H9 (cell line): ENCODE measurements around the gene PSMD1. TPM values are rescaled to one million over a fixed set of nuclear protein-coding genes. Genes with fewer than 3 reads are reported as not detected.

Source experiments
- DNase-seq: peaks from one replicate; pipeline ENCODE4 v3.0.0-alpha.2; 2017
- H2AFZ ChIP-seq: one replicate; pipeline ENCODE4 v1.6.1; 2013; ENCODE audit warnings: mild to moderate bottlenecking, low read length, control low read depth, moderate library complexity
- H2AK5ac ChIP-seq: 2 replicates; pipeline ENCODE4 v1.6.1; 2013; ENCODE audit warnings: low read length, control low read depth, mixed read lengths; ENCODE audit not compliant: insufficient read length
- H2BK120ac ChIP-seq: one replicate; pipeline ENCODE4 v1.6.1; 2013; ENCODE audit warnings: low read depth, mild to moderate bottlenecking, low read length, control low read depth, inconsistent platforms; ENCODE audit not compliant: poor library complexity, severe bottlenecking
- H2BK12ac ChIP-seq: 2 replicates; pipeline ENCODE4 v1.6.1; 2013; ENCODE audit warnings: low read length, control low read depth, mixed read lengths, low read depth; ENCODE audit not compliant: insufficient read length
- H2BK15ac ChIP-seq: 2 replicates; pipeline ENCODE4 v1.6.1; 2013; ENCODE audit warnings: low read depth, low read length, control low read depth
- H2BK20ac ChIP-seq: one replicate; pipeline ENCODE4 v1.6.1; 2013; ENCODE audit warnings: low read depth, mild to moderate bottlenecking, low read length, control low read depth, inconsistent platforms; ENCODE audit not compliant: poor library complexity, severe bottlenecking
- H2BK5ac ChIP-seq: 2 replicates; pipeline ENCODE4 v1.6.1; 2013; ENCODE audit warnings: low read length, control low read depth, mixed read lengths; ENCODE audit not compliant: insufficient read length
- H3K14ac ChIP-seq: 2 replicates; pipeline ENCODE4 v1.6.1; 2013; ENCODE audit warnings: low read length, control low read depth; ENCODE audit not compliant: insufficient read depth
- H3K18ac ChIP-seq: 2 replicates; pipeline ENCODE4 v1.6.1; 2013; ENCODE audit warnings: low read depth, mild to moderate bottlenecking, mixed read lengths, low read length, control low read depth; ENCODE audit not compliant: insufficient read length
- H3K23ac ChIP-seq: 2 replicates; pipeline ENCODE4 v1.6.1; 2013; ENCODE audit warnings: low read length, control low read depth, mixed read lengths, low read depth; ENCODE audit not compliant: insufficient read length
- H3K23me2 ChIP-seq: 2 replicates; pipeline ENCODE4 v1.6.1; 2013; ENCODE audit warnings: low read depth, mild to moderate bottlenecking, mixed read lengths, low read length, control low read depth; ENCODE audit not compliant: insufficient read length, poor library complexity, severe bottlenecking
- H3K27ac ChIP-seq: 2 replicates; pipeline ENCODE4 v1.5.1; 2013; ENCODE audit warnings: low read length, control low read depth, mixed read lengths, low read depth; ENCODE audit not compliant: insufficient read length
- H3K27me3 ChIP-seq: 2 replicates; pipeline ENCODE4 v1.6.1; 2013; ENCODE audit warnings: low read length, control low read depth, inconsistent platforms; ENCODE audit not compliant: insufficient read depth
- H3K4ac ChIP-seq: 2 replicates; pipeline ENCODE4 v1.6.1; 2013; ENCODE audit warnings: low read depth, mild to moderate bottlenecking, control low read depth, inconsistent platforms, low read length, moderate library complexity
- H3K4me1 ChIP-seq: 2 replicates; pipeline ENCODE4 v1.6.1; 2013; ENCODE audit warnings: low read length, control low read depth, inconsistent platforms; ENCODE audit not compliant: insufficient read depth
- H3K4me2 ChIP-seq: 2 replicates; pipeline ENCODE4 v1.6.1; 2013; ENCODE audit warnings: low read length, control low read depth, mixed read lengths; ENCODE audit not compliant: insufficient read length, insufficient read depth
- H3K56ac ChIP-seq: 2 replicates; pipeline ENCODE4 v1.6.1; 2013; ENCODE audit warnings: low read depth, mild to moderate bottlenecking, mixed read lengths, low read length, control low read depth; ENCODE audit not compliant: insufficient read length
- H3K79me1 ChIP-seq: 2 replicates; pipeline ENCODE4 v1.6.1; 2013; ENCODE audit warnings: low read depth, mild to moderate bottlenecking, moderate library complexity, low read length, control low read depth, inconsistent platforms; ENCODE audit not compliant: insufficient read depth, poor library complexity, severe bottlenecking
- H3K79me2 ChIP-seq: 2 replicates; pipeline ENCODE4 v1.6.1; 2013; ENCODE audit warnings: low read length, control low read depth, inconsistent platforms; ENCODE audit not compliant: insufficient read depth
- H3K9ac ChIP-seq: 2 replicates; pipeline ENCODE4 v1.6.1; 2013; ENCODE audit warnings: low read length, control low read depth, mixed read lengths; ENCODE audit not compliant: insufficient read length; ENCODE audit errors: extremely low read depth
- H3K9me3 ChIP-seq: one replicate; pipeline ENCODE4 v1.6.1; 2013; ENCODE audit warnings: low read depth, low read length, inconsistent platforms; ENCODE audit not compliant: control insufficient read depth
- H3T11ph ChIP-seq: one replicate; pipeline ENCODE4 v1.6.1; 2013; ENCODE audit warnings: mild to moderate bottlenecking, low read length, control low read depth, inconsistent platforms
- H4K20me1 ChIP-seq: one replicate; pipeline ENCODE4 v1.6.1; 2013; ENCODE audit not compliant: control insufficient read depth, insufficient read length, insufficient read depth
- H4K5ac ChIP-seq: 2 replicates; pipeline ENCODE4 v1.6.1; 2013; ENCODE audit warnings: low read depth, mild to moderate bottlenecking, mixed read lengths, low read length, control low read depth; ENCODE audit not compliant: insufficient read length
- H4K8ac ChIP-seq: replicated peaks from 2 replicates; pipeline ENCODE4 v1.6.1; 2013; ENCODE audit warnings: low read length, control low read depth, mixed read lengths, low read depth; ENCODE audit not compliant: insufficient read length
- H4K91ac ChIP-seq: 2 replicates; pipeline ENCODE4 v1.6.1; 2013; ENCODE audit warnings: low read depth, mild to moderate bottlenecking, moderate library complexity, mixed read lengths, low read length, control low read depth; ENCODE audit not compliant: insufficient read length
- H3K27ac Mint-ChIP-seq, 3 experiments: 2 replicates in 2 of 3; 3 replicates in 1 of 3; pipeline ENCODE4 v1.8.0; 2020 to 2021; ENCODE audit warnings: mixed read lengths in 3 of 3, mild to moderate bottlenecking in 1 of 3, moderate library complexity in 1 of 3
- H3K27me3 Mint-ChIP-seq: 2 replicates; pipeline ENCODE4 v1.8.0; 2021; ENCODE audit warnings: low read depth, mild to moderate bottlenecking, moderate library complexity, mixed read lengths
- H3K36me3 Mint-ChIP-seq, 3 experiments: 2 replicates in 2 of 3; 3 replicates in 1 of 3; pipeline ENCODE4 v1.8.0; 2020 to 2021; ENCODE audit warnings: low read depth in 3 of 3, mixed read lengths in 3 of 3; ENCODE audit not compliant: insufficient read depth in 1 of 3
- H3K4me1 Mint-ChIP-seq, 2 experiments: 2 replicates each; pipeline ENCODE4 v1.8.0; 2020; ENCODE audit warnings: mixed read lengths in 2 of 2
- H3K4me3 Mint-ChIP-seq, 2 experiments: 2 replicates in 1 of 2; 3 replicates in 1 of 2; pipeline ENCODE4 v1.8.0; 2020 to 2021; ENCODE audit warnings: mild to moderate bottlenecking in 2 of 2, mixed read lengths in 2 of 2, moderate library complexity in 1 of 2
- H3K9me3 Mint-ChIP-seq, 2 experiments: 2 replicates in 1 of 2; 3 replicates in 1 of 2; pipeline ENCODE4 v1.8.0; 2020; ENCODE audit warnings: mild to moderate bottlenecking in 2 of 2, mixed read lengths in 2 of 2, moderate library complexity in 1 of 2
- WGBS: extraction: QIAGEN DNeasy Blood & Tissue Kit; methylation state at CpG from one replicate; pipeline ENCODE4 v1.1.7; 2013; ENCODE audit warnings: missing lambda C conversion rate, low lambda C conversion rate, mixed read lengths; ENCODE audit not compliant: insufficient read length; ENCODE audit errors: extremely low coverage; 5-methylcytosine and 5-hydroxymethylcytosine counted together
- total RNA-seq: library from RNA; stranded (reverse); gene quantifications from 2 replicates; pipeline ENCODE4 v1.2.1, GENCODE V29; 2021
- TF ChIP-seq, protein P1 (sequence below): fragments of 200-600 bp; sonication (generic); conservative IDR thresholded peaks from 3 replicates; pipeline ENCODE4 v1.8.0; 2021; ENCODE audit warnings: antibody characterized with exemption, mild to moderate bottlenecking

The PSMD1 gene
- total RNA-seq, 1 experiment from 2014 or later = 166 TPM

DNA sequence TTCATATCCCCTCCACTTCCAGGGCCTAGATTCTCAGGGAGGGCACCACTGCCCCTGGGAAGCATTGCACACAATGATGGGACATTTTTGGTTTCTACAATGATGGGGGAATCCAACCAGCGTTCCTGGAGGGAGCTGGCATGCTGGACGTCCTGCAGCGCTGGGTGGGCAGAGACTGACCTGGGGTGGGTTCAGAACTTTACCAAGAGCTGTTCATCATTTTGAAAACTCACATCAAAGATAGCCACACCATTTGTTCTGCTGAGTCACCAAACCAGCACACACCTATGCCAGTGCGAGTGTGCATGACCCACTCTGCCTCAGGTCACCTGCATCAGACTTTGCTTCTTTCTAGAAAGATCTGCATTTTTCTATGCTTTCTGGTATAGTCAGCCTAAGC lies 127.7 kb downstream of the PSMD1 start:
- no peak overlapping the region for H2BK5ac ChIP-seq
- H3K4me1 ChIP-seq = peaks cover 4% of the 10 kb centered on the region; the same call in 1 of the 2 replicates
- H2BK15ac ChIP-seq = no peak overlapping the region
- H2BK12ac ChIP-seq = no peak overlapping the region
- H2AFZ ChIP-seq = no peak overlapping the region
- no peak overlapping the region for H3K23ac ChIP-seq
- H4K5ac ChIP-seq = no peak overlapping the region
- Mint-ChIP-seq H3K36me3 (no peaks in the 10 kb centered on the region; a peak in 1 of 7 replicates), H3K27ac (no peak overlapping the region; a peak in 2 of 7 replicates), H3K9me3 (no peaks in the 10 kb centered on the region), H3K27me3 (no peaks in the 10 kb centered on the region; the same call in none of the 2 replicates), H3K4me1 (peaks cover 24 to 32% of the 10 kb centered on the region in 2 experiments), H3K4me3 (no peak overlapping the region)
- TF ChIP-seq, protein P1, sequence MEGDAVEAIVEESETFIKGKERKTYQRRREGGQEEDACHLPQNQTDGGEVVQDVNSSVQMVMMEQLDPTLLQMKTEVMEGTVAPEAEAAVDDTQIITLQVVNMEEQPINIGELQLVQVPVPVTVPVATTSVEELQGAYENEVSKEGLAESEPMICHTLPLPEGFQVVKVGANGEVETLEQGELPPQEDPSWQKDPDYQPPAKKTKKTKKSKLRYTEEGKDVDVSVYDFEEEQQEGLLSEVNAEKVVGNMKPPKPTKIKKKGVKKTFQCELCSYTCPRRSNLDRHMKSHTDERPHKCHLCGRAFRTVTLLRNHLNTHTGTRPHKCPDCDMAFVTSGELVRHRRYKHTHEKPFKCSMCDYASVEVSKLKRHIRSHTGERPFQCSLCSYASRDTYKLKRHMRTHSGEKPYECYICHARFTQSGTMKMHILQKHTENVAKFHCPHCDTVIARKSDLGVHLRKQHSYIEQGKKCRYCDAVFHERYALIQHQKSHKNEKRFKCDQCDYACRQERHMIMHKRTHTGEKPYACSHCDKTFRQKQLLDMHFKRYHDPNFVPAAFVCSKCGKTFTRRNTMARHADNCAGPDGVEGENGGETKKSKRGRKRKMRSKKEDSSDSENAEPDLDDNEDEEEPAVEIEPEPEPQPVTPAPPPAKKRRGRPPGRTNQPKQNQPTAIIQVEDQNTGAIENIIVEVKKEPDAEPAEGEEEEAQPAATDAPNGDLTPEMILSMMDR = no peak
- no peak for DNase-seq
- H2AK5ac ChIP-seq = no peak overlapping the region
- H3K14ac ChIP-seq = no peak overlapping the region
- H3K4ac ChIP-seq = no peak overlapping the region
- H4K91ac ChIP-seq = no peak overlapping the region
- H3K27ac ChIP-seq = no peak overlapping the region
- no peak overlapping the region for H2BK20ac ChIP-seq
- H4K20me1 ChIP-seq = no peaks in the 10 kb centered on the region
- H3K9ac ChIP-seq = no peak overlapping the region
- H2BK120ac ChIP-seq = no peak overlapping the region
- no peak overlapping the region for H4K8ac ChIP-seq
- no peak overlapping the region for H3T11ph ChIP-seq
- no CpG with 5 or more reads among the region's 4 CpGs for WGBS
- H3K9me3 ChIP-seq = no peaks in the 10 kb centered on the region
- no peak overlapping the region for H3K56ac ChIP-seq
- no peaks in the 10 kb centered on the region for H3K79me2 ChIP-seq
- H3K79me1 ChIP-seq = no peaks in the 10 kb centered on the region
- no peaks in the 10 kb centered on the region for H3K23me2 ChIP-seq
- H3K4me2 ChIP-seq = no peak overlapping the region
- no peaks in the 10 kb centered on the region for H3K27me3 ChIP-seq
- H3K18ac ChIP-seq = no peak overlapping the region
